Fibroblast of lung (primary cell): ENCODE results near the gene KMT2E. TPM values are rescaled to one million over a fixed set of nuclear protein-coding genes. Genes with fewer than 3 reads are reported as not detected.

Experiments used
- DNase-seq, 2 donors: peaks; one replicate each; pipeline versions ENCODE4 v3.0.0 to v3.0.0-alpha.2; 2010; ENCODE audit warnings: low read depth in 2 of 2
- H2AFZ ChIP-seq: 2 replicates; pipeline ENCODE4 v1.5.1; 2012; ENCODE audit warnings: low read length, control low read depth, inconsistent platforms
- H3K27ac ChIP-seq: 2 replicates; pipeline ENCODE4 v1.5.1; 2011; ENCODE audit warnings: low read length, control low read depth; ENCODE audit not compliant: insufficient read depth
- H3K27me3 ChIP-seq: 2 replicates; pipeline ENCODE4 v1.5.1; 2011; ENCODE audit warnings: mild to moderate bottlenecking, low read length; ENCODE audit not compliant: control insufficient read depth, insufficient read depth
- H3K36me3 ChIP-seq: 2 replicates; pipeline ENCODE4 v1.5.1; 2011; ENCODE audit warnings: low read length; ENCODE audit not compliant: control insufficient read depth, insufficient read depth
- H3K4me1 ChIP-seq: 2 replicates; pipeline ENCODE4 v1.5.1; 2011; ENCODE audit warnings: low read length; ENCODE audit not compliant: control insufficient read depth, insufficient read depth; ENCODE audit errors: extremely low read depth
- H3K4me2 ChIP-seq: 2 replicates; pipeline ENCODE4 v1.5.1; 2011; ENCODE audit warnings: low read length, control low read depth; ENCODE audit not compliant: insufficient read depth; ENCODE audit errors: extremely low read depth
- H3K4me3 ChIP-seq, 4 experiments: fragments of 200-600 bp in 1 of 4; sonication (generic) in 1 of 4; replicated peaks in 1 of 4; 2 replicates each; pipeline ENCODE4 v1.5.1; 2011 to 2016; ENCODE audit warnings: low read length in 4 of 4, low read depth in 3 of 4, mild to moderate bottlenecking in 3 of 4, control low read depth in 2 of 4, inconsistent platforms in 1 of 4, mixed read lengths in 1 of 4; ENCODE audit not compliant: insufficient read depth in 1 of 4; ENCODE audit errors: control extremely low read depth in 1 of 4
- H3K79me2 ChIP-seq: 2 replicates; pipeline ENCODE4 v1.5.1; 2012; ENCODE audit warnings: mild to moderate bottlenecking, low read length, inconsistent platforms; ENCODE audit not compliant: control insufficient read depth, insufficient read depth
- H3K9ac ChIP-seq: 2 replicates; pipeline ENCODE4 v1.5.1; 2011; ENCODE audit warnings: mild to moderate bottlenecking, low read length, control low read depth; ENCODE audit not compliant: insufficient read depth
- H3K9me3 ChIP-seq: 2 replicates; pipeline ENCODE4 v1.5.1; 2012; ENCODE audit warnings: low read depth, low read length; ENCODE audit not compliant: control insufficient read depth, insufficient read depth
- H4K20me1 ChIP-seq: 2 replicates; pipeline ENCODE4 v1.5.1; 2011; ENCODE audit warnings: low read length; ENCODE audit not compliant: control insufficient read depth, insufficient read depth; ENCODE audit errors: extremely low read depth
- CTCF ChIP-seq, 2 donors: IDR thresholded peaks in 1 of 2; conservative IDR thresholded peaks in 1 of 2; 1 replicate in 1 of 2; 2 replicates in 1 of 2; pipeline ENCODE4 v1.5.1; 2011 to 2012; ENCODE audit warnings: low read length in 2 of 2, control low read depth in 1 of 2, inconsistent platforms in 1 of 2, low read depth in 1 of 2, mild to moderate bottlenecking in 1 of 2
- EZH2 ChIP-seq: IDR thresholded peaks from 2 replicates; pipeline ENCODE4 v1.5.1; 2012; ENCODE audit warnings: low read length, control low read depth, mild to moderate bottlenecking; ENCODE audit errors: missing control alignments
- polyA plus RNA-seq, 2 donors: library from polyadenylated mRNA; depleted of rRNA in 1 of 2; stranded (reverse) in 1 of 2; unstranded in 1 of 2; fragments of >200 nt; gene quantifications; 2 replicates each; pipeline ENCODE4 v1.2.1, GENCODE V29; 2011 to 2012; ENCODE audit warnings: missing spikeins in 1 of 2
- total RNA-seq: library from RNA; depleted of rRNA; stranded (reverse); fragments of >200 nt; gene quantifications from 2 replicates; pipeline ENCODE4 v1.2.1, GENCODE V29; 2014

The KMT2E gene
- total and polyA plus RNA-seq, 2 donors (not counting 1 experiment from before 2014, with no cell fraction given) = 7.5 to 95.0 TPM

GRCh38 chr7:105021967-105022366, 8.0 kb downstream of the KMT2E start:
- Histone ChIP-seq H3K79me2 (peaks cover 99% of the 10 kb centered on the region), H3K27ac (no peak overlapping the region), H3K4me1 (peaks cover 12% of the 10 kb centered on the region), H3K9me3 (no peaks in the 10 kb centered on the region), H3K9ac (no peak overlapping the region), H3K36me3 (no peaks in the 10 kb centered on the region), H2AFZ (no peak overlapping the region), H3K4me2 (peak overlapping the region; percentile 51), H3K4me3 (no peak overlapping the region), H3K27me3 (no peaks in the 10 kb centered on the region), H4K20me1 (peaks cover 13% of the 10 kb centered on the region)
- DNase-seq = no peak
- TF ChIP-seq EZH2 (no peak), CTCF (conservative IDR thresholded peaks at IDR 0.05 in 1 of 2, IDR thresholded peaks at IDR 0.05 in 1 of 2; ENCODE audit: low read depth in 1 of 2, low read length in 2 of 2) (no peak)

DNA sequence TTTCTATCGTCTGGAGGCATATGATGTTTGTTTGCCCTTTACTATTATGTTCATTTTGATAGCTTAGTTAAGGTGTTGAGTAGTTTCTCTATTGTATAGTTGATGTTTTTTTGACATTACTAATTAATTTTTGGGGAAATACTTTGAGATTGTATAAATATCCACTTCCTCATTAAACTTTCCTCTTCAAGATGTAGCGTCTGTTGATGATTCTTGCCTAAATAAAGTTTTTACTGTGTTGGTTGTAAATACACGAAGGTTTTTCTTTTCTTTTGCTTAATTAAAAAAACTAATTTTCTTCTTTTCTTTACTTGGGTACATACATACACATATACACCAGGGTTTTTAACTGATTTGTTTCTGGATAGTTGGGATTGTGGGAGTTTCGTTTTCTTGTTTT, 8.5 kb downstream of the KMT2E start:
- Histone ChIP-seq H3K36me3 (no peaks in the 10 kb centered on the region), H4K20me1 (peaks cover 13% of the 10 kb centered on the region), H2AFZ (no peak overlapping the region), H3K4me3 (no peak overlapping the region), H3K79me2 (peaks cover 99% of the 10 kb centered on the region), H3K9ac (no peak overlapping the region), H3K9me3 (no peaks in the 10 kb centered on the region), H3K27ac (no peak overlapping the region), H3K27me3 (no peaks in the 10 kb centered on the region), H3K4me1 (peaks cover 12% of the 10 kb centered on the region), H3K4me2 (peak overlapping the region; percentile 51)
- no peak for TF ChIP-seq EZH2
- no peak for TF ChIP-seq CTCF (conservative IDR thresholded peaks at IDR 0.05 in 1 of 2, IDR thresholded peaks at IDR 0.05 in 1 of 2; ENCODE audit: low read depth in 1 of 2, low read length in 2 of 2)
- DNase-seq = no peak

GRCh38 chr7:105024734-105025133, 10.7 kb downstream of the KMT2E start:
- H3K4me3 ChIP-seq = no peak overlapping the region
- peaks cover 12% of the 10 kb centered on the region for H4K20me1 ChIP-seq
- no peak overlapping the region for H3K27ac ChIP-seq
- H2AFZ ChIP-seq = no peak overlapping the region
- no peaks in the 10 kb centered on the region for H3K36me3 ChIP-seq
- no peaks in the 10 kb centered on the region for H3K27me3 ChIP-seq
- H3K79me2 ChIP-seq = peaks cover 96% of the 10 kb centered on the region
- H3K9me3 ChIP-seq = no peaks in the 10 kb centered on the region
- no peak for TF ChIP-seq CTCF (conservative IDR thresholded peaks at IDR 0.05 in 1 of 2, IDR thresholded peaks at IDR 0.05 in 1 of 2; ENCODE audit: low read depth in 1 of 2, low read length in 2 of 2)
- no peak for TF ChIP-seq EZH2
- DNase-seq = peak; percentile 83 to 90
- H3K4me2 ChIP-seq = peak overlapping the region; percentile 27
- no peak overlapping the region for H3K9ac ChIP-seq
- peaks cover 12% of the 10 kb centered on the region for H3K4me1 ChIP-seq
